ENCODE results near the gene ORM1.

Gene ORM1

GRCh38 chr9:114314256-114314867 is 8.5 kb upstream of the ORM1 start:
- H3K9me2 ChIP-seq (replicated peaks; ENCODE audit: low read depth, low read length): no peaks in the 10 kb centered on the region
- TF ChIP-seq, protein P1, sequence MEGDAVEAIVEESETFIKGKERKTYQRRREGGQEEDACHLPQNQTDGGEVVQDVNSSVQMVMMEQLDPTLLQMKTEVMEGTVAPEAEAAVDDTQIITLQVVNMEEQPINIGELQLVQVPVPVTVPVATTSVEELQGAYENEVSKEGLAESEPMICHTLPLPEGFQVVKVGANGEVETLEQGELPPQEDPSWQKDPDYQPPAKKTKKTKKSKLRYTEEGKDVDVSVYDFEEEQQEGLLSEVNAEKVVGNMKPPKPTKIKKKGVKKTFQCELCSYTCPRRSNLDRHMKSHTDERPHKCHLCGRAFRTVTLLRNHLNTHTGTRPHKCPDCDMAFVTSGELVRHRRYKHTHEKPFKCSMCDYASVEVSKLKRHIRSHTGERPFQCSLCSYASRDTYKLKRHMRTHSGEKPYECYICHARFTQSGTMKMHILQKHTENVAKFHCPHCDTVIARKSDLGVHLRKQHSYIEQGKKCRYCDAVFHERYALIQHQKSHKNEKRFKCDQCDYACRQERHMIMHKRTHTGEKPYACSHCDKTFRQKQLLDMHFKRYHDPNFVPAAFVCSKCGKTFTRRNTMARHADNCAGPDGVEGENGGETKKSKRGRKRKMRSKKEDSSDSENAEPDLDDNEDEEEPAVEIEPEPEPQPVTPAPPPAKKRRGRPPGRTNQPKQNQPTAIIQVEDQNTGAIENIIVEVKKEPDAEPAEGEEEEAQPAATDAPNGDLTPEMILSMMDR (conservative IDR thresholded peaks at IDR 0.05; ENCODE audit: low read length): no peak
- no peak for TF ChIP-seq EZH2phosphoT487 (IDR thresholded peaks at IDR 0.05; ENCODE audit: borderline replicate concordance)
- H3K9ac ChIP-seq (ENCODE audit: low read depth, low read length, poor library complexity, severe bottlenecking): no peak overlapping the region
- H3K27me3 ChIP-seq (ENCODE audit: insufficient read depth, low read length, poor library complexity, severe bottlenecking): no peaks in the 10 kb centered on the region
- H2AFZ ChIP-seq (ENCODE audit: low read length): no peak overlapping the region
- H3K4me2 ChIP-seq (ENCODE audit: low read depth, low read length, poor library complexity, severe bottlenecking): no peak overlapping the region
- no peaks in the 10 kb centered on the region for H3F3A ChIP-seq (ENCODE audit: low read depth)
- H4K20me1 ChIP-seq (ENCODE audit: insufficient read depth, low read length, poor library complexity, severe bottlenecking): no peaks in the 10 kb centered on the region
- no peaks in the 10 kb centered on the region for H3K9me3 ChIP-seq (ENCODE audit: insufficient read depth, low read depth, low read length)
- H3K79me2 ChIP-seq (ENCODE audit: insufficient read depth, low read length): no peaks in the 10 kb centered on the region
- no peaks in the 10 kb centered on the region for H3K36me3 ChIP-seq (ENCODE audit: insufficient read depth, low read length)
- no peak overlapping the region for H3K4me3 ChIP-seq (ENCODE audit: low read length, poor library complexity, severe bottlenecking)
- H3K4me1 ChIP-seq (ENCODE audit: insufficient read depth, low read length, poor library complexity, severe bottlenecking): no peaks in the 10 kb centered on the region

DNA sequence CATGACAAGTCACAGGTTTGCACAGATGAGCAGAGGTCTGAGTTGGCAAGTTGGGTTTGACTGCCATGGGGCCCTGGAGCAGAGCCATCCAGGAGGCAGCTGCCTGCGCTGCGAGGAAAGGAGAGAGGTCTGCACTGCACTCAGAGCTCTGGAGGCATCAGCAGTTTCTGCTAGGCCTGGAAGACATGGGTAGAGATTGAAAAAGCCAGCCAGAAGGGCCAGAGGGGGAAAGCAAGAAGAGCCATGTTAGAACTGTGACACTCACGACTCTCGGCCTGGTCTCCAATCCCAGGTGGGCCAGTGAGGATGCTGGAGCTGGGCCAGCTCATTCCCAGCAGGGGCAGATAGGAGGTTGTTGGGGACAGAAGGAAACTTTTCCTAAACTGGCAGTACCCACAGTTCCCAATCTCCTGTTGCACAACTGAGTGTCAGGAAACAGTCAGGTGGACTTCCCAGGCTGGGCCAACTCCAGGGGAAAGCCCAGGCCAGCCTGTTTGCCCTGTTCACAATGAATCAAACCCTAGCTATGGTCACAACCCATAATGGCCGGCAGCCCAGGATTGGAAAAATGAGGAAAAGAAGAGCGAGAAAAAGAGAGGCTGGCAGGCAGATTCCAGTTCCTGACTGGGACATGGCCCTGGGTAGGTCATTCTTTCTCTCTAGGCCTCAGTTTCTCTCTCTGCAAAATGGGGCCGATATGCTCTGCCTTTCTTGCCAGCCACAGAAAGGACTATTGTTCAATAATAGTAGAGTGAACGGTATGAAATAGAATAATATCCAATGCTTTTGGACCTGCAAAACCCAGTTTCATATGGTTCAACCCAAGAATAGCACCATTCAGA is 7.8 kb upstream of the ORM1 start:
- Histone ChIP-seq H3K4me1 (ENCODE audit: insufficient read depth, low read length, poor library complexity, severe bottlenecking) (no peaks in the 10 kb centered on the region), H3F3A (ENCODE audit: low read depth) (no peaks in the 10 kb centered on the region), H3K79me2 (ENCODE audit: insufficient read depth, low read length) (no peaks in the 10 kb centered on the region), H3K27me3 (ENCODE audit: insufficient read depth, low read length, poor library complexity, severe bottlenecking) (no peaks in the 10 kb centered on the region), H4K20me1 (ENCODE audit: insufficient read depth, low read length, poor library complexity, severe bottlenecking) (no peaks in the 10 kb centered on the region), H3K36me3 (ENCODE audit: insufficient read depth, low read length) (no peaks in the 10 kb centered on the region), H3K4me2 (ENCODE audit: low read depth, low read length, poor library complexity, severe bottlenecking) (no peak overlapping the region), H3K9ac (ENCODE audit: low read depth, low read length, poor library complexity, severe bottlenecking) (no peak overlapping the region), H3K9me2 (replicated peaks; ENCODE audit: low read depth, low read length) (no peaks in the 10 kb centered on the region), H2AFZ (ENCODE audit: low read length) (no peak overlapping the region), H3K9me3 (ENCODE audit: insufficient read depth, low read depth, low read length) (no peaks in the 10 kb centered on the region), H3K4me3 (ENCODE audit: low read length, poor library complexity, severe bottlenecking) (no peak overlapping the region)
- TF ChIP-seq, protein P1 (conservative IDR thresholded peaks at IDR 0.05; ENCODE audit: low read length): no peak
- TF ChIP-seq EZH2phosphoT487 (IDR thresholded peaks at IDR 0.05; ENCODE audit: borderline replicate concordance): no peak

GRCh38 chr9:114315723-114316363 is 7.1 kb upstream of the ORM1 start:
- no peak overlapping the region for H3K4me3 ChIP-seq (ENCODE audit: low read length, poor library complexity, severe bottlenecking)
- H3K4me1 ChIP-seq (ENCODE audit: insufficient read depth, low read length, poor library complexity, severe bottlenecking): no peaks in the 10 kb centered on the region

More at GRCh38 chr9:114315723-114316363, 7.1 kb upstream of the ORM1 start:
- Histone ChIP-seq H4K20me1 (ENCODE audit: insufficient read depth, low read length, poor library complexity, severe bottlenecking) (no peaks in the 10 kb centered on the region), H3K9me2 (replicated peaks; ENCODE audit: low read depth, low read length) (no peaks in the 10 kb centered on the region), H3K9me3 (ENCODE audit: insufficient read depth, low read depth, low read length) (no peaks in the 10 kb centered on the region), H3F3A (ENCODE audit: low read depth) (no peaks in the 10 kb centered on the region), H3K4me2 (ENCODE audit: low read depth, low read length, poor library complexity, severe bottlenecking) (no peak overlapping the region), H3K9ac (ENCODE audit: low read depth, low read length, poor library complexity, severe bottlenecking) (no peak overlapping the region), H3K27me3 (ENCODE audit: insufficient read depth, low read length, poor library complexity, severe bottlenecking) (no peaks in the 10 kb centered on the region), H2AFZ (ENCODE audit: low read length) (no peak overlapping the region), H3K36me3 (ENCODE audit: insufficient read depth, low read length) (no peaks in the 10 kb centered on the region), H3K79me2 (ENCODE audit: insufficient read depth, low read length) (no peaks in the 10 kb centered on the region)
- TF ChIP-seq, protein P1 (conservative IDR thresholded peaks at IDR 0.05; ENCODE audit: low read length): no peak
- TF ChIP-seq EZH2phosphoT487 (IDR thresholded peaks at IDR 0.05; ENCODE audit: borderline replicate concordance): no peak
